DMS79 (cell line): Measurements from ENCODE around the gene RSPH10B2.
"Not testable (repeated sequence)": the region's sequence is repeated elsewhere in the genome, so short reads cannot be mapped to it uniquely, and the experiment has no call there.

ENCODE experiments used
- DNase-seq: peaks from one replicate; lab custom pipeline; 2025; lab: John Stamatoyannopoulos, UW

The RSPH10B2 gene

DNA sequence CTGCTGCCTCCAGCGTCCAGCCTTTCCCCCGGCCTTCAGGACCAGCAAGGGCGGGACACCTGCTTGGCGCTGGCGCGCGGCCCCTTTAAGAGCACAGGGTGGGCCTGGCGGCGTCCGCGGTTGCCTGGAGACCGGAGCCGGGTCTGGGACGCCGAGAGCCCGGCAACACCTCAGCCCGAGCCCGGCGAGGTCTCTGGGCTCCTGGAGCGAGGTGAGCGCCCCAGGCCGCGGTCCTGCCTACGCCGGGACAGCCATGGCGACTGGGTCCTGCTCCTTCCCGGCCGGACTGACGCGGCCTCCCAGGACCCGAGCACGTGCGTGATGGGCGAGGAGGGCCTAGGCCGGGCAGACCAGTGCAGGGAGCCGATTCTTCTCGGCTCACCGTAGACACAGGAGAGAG lies at the start of gene RSPH10B2:
RSPH10B2 (plus strand) TSS at position 140 of the 400 bp plus-strand sequence. CDS start 3,575 bp downstream, outside the sequence.
- not testable (repeated sequence) for DNase-seq

DNA sequence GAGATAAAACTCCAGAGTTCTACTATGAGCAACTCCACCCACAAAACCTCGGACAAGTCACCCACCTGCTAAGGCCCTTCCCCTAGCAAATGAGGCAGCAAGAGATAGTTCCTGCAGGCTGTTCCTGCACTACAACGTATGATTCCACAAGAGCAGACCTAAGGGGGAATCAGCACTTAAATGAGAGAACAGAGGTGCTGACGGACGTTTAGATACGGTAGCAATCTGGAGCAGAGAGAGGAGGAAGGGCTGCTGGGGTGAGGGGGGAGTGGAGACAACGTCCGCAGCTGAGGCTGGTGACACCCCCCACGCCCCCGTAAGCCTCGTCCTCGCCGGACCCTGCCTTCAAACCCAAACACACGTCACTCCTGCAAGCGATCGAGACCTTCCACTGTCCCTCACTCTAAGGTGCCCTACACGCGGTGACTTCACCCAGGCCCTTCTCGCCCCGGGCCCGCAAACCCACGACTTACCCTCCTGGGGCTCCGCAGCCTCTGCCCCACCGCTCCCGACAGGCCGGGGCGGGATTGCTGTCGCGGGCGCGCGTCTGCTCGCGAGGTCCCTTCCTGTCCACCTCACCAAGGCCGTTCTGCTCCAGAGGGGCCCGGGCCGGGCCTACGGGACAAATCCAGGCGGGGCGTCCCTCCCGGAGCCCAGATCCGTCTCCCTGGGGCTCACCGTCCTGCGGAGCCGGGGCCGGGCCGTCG lies 47.8 kb upstream of the RSPH10B2 start:
- no peak for DNase-seq

DNA sequence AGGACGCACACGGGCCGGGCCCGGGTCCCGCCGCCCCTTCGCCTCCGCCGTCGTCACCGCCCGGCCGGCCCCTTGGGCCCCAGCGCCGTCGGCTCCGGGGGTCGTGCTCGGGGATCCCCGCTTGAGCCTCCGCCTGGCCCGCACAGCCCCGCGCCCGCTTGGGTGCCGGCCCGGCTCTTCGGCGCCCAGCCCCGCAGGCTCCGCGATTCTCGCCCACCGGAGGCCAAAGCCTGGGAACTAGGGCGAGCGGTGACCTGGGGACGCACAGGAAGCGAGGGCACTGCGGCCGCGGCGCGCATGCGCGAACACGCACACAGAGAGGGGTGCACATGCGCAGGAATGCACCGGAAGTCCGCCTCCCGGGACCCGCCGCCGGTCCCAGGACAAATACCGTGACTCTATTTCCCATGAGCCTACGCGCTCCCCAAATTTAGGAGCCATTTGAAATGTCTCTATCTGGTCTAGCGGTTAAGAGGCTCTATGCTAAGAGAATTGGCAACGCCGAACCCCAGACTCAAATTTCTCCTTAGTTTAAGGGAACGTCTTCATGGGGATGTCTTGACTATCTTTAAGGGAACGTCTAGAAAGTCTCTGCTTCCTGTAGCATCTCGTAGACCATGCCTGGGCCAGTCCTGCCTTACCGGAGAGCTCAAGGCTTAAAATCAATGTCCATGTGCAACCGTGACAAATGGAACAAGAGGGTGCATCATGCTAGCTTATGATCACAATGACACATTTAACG lies 47.1 kb upstream of the RSPH10B2 start, which contains the start of gene ZNF12:
ZNF12 (minus strand) TSS at position 282 of the 742 bp plus-strand sequence. CDS start 1,774 bp downstream, outside the sequence.
- peak; percentile 81 for DNase-seq

DNA sequence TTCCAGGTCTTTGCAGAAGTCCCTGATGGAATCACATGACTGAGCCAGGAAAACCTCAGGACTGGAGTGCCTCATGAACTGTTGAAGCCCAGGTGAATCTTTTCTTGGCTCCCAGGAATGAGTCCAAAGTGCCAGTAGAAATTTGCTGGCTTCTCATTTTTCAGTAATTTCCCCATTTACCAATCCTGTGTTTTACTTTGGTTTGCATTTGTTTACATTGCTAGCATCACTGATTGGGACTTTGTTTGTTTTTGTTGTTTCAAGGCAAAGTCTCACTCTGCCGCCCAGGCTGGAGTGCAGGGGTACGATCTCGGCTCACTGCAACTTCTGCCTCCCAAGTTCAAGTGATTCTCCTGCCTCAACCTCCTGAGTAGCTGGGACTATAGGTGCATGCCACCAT lies 45.6 kb upstream of the RSPH10B2 start:
- no peak for DNase-seq

DNA sequence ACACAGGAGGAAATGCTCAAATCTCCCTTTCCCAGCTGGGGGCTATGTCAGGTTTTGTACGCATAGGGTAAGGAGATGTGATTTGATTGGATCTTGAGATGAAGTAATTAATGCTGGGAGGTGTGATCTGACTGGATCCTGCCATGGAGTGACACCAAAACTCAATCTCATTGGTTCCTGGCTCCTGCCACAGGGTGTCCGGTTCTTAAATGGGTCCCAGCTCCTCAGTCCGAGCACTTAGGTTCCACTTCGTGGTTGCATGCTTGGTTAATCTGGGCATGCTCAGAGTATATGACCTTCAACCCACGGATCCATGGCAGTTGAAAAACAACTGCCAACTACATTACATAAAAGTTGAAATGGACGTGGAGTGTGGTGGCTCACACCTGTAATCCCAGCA lies 44.1 kb upstream of the RSPH10B2 start:
- DNase-seq = no peak

DNA sequence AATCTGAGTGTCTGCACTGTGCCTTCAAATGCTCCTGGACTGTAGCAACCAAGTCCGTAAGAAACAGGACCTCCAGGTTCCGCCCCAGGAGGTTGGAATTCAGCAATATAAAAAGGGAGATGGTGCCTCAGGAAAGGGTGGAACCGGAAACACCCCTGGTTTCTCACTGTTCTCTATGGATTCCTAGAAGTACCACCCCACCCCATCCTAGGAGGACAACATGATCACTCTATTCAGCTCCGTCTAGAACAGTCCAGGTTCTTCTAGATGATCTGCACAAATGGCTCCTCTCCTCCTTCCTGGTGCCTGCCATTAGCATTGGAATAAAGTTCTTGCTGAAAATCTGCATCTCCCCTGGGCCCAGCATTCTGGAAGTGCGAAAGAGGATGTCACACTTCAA lies 39.5 kb upstream of the RSPH10B2 start:
- DNase-seq = no peak

DNA sequence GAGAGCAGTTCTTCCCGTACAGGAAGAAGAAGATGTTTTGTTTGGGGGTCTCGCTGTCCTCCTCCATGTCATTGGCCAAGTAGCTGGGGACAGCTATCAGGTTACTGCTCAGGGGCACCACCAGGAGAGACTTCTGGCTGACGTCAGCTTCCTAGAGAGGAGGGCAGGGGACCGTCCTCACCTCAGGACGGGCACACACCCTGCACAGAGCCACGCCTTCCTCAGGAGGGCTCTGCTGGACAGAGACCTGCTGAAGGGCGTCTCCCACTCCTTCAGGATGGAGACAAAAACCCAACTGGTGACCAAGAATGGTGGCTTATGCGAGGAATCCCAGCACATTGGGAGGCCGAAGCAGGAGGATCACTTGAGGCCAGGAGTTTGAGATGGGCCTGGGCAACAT lies 38.0 kb upstream of the RSPH10B2 start:
- DNase-seq = not testable (repeated sequence)

DNA sequence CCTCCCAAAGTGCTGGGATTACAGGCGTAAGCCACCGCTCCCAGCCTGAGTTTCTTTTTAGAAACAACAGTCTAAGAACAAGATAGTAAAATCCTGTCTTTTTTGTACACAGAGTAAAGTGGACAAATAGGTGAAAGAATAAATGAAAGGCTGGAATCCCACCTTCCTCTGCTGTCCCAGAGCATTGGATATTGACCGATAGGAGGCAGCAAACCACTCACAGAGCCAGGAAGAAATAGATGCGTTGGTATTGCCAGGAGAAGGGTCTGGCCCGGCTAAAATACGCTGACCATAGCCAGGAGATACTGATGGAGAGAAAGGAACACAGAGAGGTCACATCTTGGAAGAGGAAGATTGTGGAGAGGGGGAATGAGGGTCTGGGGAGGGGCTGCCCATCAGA lies 35.8 kb upstream of the RSPH10B2 start:
- DNase-seq = no peak

DNA sequence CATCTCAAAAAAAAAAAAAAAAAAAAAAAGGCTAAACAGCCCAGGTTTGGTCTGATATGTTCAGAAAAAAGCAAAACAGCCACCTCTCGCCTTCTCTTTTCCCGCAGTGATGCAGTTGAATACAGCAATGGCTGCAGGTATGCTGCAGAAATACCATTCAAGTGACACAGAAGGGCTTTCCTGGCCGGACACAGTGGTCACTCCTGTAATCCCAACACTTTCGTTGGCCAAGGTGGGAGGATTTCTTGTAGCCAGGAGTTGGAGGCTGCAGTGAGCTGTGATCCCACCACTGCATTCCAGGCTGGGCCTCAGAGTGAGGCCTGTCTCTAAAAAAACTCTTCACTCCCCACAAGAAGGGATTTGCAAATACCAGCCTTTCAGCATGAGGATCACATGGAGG lies 29.6 kb upstream of the RSPH10B2 start:
- not testable (repeated sequence) for DNase-seq

DNA sequence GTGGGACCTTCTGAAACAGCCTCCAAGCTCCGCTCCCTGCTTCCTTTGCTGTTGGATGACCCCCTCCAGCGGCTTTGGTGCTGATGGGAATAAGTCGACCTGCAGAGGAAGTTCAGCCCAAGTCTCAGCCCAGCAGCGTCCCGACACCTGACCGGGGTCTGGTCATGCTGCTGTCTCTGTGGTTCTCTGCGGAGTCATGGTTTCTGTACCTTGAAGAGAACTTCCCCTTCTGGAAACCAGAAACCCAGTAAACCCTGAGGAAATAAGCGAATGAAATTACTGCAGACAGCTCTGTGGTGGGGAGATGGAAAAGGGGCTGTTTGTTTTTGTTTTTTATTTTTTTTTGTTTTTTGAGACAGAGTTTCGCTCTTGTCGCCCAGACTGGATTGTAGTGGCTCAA lies 28.9 kb upstream of the RSPH10B2 start:
- no peak for DNase-seq

DNA sequence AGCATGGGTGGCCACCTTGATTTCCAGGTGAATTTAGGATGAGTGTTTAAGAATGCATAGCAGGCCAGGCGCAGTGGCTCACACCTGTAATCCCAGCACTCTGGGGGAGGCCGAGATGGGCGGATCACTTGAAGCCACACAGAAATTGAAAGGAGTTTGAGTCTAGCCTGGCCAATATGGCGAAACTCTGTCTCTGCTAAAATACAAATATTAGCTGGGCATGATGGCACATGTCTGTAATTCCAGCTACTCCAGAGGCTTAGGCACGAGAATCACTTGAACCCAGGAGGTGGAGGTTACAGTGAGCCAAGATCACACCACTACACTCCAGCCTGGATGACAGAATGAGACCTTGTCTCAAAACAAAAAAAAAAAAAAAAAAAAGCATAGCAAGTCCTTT lies 27.6 kb upstream of the RSPH10B2 start:
- not testable (repeated sequence) for DNase-seq

DNA sequence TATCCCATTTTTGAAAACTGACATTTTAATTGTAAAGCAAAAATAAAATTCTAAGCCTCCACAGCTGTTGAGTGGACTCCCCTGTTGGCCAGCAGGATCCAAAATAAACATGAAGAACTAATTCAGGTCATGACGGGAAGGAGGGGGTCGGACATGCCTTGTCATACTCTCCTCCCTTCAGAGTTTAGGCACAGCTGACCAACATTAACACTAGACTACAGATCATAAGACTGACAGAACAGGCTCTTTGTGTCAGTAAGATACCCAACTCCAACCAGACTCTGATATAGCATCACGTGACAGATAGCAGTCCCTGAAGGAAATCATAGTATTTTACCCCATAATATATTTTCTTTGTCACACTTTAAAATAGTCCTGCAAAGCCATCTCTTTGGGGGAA lies 26.2 kb upstream of the RSPH10B2 start:
- no peak for DNase-seq

DNA sequence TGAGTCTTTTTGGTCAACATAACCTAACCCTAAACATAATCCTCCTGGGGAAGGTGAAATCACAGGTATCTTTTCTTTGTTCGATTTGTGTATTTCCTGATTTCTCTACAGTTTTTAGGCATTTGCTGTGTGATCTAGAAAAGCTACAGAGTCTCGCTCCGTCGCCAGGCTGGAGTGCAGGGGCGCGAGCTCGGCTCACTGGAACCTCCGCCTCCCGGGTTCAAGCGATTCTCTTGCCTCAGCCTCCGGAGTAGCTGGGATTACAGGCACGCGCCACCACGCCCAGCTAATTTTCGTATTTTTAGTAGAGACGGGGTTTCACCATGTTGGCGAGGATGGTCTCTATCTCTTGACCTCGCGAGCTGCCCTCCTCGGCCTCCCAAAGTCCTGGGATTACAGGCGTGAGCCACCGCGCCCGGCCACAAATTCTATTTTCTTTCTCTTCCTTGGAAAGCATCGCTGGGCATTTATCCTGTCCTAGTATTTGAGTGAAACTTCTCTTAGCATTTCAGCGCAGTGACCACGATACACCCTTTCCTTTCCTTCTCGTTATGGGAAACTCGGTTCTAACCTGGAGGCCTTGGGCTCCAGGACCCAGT lies 24.9 kb upstream of the RSPH10B2 start:
- DNase-seq = not testable (repeated sequence)

DNA sequence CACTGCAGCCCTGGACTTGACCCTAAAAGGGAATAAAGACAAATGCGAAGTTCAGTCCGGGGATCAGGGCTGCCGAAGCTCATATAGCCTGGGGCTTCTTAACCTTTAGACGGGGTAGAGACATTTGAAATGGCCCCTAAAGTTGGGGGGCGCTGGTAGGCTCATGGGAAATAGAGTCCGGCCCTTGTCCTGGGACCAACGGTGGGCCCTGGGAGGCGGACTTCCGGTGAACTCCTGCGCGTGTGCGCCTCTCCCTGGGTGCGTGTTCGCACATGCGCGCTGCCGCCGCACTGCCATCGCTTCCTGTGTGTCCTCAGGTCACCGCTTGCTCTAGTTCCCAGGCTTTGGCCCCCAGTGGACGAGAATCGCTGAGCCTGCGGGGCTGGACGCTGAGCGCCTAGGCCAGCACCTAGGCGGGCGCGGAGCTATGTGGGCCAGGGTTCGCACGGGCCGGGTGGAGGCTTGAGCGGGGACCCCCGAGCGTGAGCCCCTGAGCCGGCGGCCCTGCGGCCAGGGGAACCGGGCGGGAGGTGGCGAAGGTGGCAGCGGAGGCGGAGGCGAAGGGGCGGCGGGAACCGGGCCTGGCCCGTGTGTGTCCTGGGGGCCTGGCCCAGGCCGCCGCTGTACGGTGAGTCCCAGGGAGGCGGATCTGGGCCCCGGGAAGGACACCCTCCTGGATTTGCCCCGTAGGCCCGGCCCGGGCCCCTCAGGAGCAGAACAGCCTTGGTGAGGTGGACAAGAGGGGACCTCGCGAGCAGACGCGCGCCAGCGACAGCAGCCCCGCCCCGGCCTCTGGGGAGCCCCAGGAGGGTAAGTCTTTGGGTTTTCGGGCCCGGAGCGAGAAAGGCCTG lies 24.2 kb upstream of the RSPH10B2 start:
- peak; percentile 88 for DNase-seq

DNA sequence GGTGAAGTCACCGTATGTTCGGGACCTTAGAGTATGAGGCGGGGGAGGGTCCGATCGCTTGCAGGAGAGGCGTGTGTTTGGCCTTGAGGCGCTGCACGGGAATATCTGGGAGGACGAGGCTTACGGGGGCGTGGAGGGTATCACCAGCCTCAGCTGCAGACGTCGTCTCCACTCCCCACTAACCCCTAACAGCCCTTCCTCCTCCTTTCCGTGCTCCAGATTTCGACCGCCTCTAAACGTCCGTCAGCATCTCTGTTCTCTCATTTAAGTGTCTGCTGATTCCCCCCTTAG lies 23.6 kb upstream of the RSPH10B2 start:
- DNase-seq = no peak

DNA sequence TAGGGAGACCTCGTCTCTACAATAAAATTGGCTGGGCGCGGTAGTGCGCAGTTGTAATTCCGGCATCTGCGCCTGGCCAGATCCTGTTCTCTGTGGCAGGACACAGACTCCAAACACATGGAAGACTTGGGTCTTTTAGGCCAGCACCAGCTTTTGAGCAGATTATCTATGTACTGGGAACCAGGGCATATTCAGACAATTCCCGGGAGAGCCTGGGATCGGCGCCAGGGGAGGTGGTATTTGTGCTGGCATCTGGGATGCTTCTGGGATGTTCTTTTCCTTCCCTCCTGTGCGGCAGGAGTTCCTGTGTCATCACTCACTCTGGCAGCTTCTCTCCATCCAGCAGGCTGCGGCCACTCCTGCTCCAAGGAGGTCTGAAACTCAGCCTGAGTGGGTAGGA lies 15.5 kb upstream of the RSPH10B2 start:
- DNase-seq = not testable (repeated sequence)

DNA sequence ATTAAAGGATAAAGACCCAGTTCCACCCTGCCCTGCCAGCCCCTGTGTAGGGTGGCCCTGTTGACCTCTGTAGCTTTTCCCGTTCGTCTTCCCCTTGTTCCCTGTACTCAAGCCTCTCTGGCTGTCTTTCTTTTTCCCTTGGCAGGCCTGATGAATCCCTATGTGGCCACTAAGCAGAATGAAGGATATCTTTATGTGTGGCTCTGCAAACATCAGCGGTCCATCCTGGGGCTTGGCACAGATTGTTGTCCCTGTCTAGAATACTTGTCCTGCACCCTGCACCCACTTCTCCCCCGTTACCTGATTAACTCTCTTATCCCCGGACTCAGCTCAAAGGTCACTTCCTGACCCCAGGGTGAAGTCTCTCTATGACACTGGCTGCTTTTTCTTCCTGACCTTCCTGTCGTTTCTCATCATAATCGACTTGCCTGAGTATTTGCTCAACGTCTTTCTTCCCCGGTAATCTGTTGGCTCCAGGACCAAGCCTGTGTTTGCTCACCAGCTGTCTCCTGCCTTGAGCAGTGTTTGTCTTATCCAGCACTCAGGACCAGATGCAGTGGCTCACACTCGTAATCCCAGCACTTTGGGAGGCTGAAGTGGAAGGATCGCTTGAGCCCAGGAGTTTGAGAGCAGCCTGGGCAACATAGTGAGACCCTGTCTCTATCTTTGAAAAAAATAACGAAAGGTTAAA lies 9.3 kb upstream of the RSPH10B2 start:
- not testable (repeated sequence) for DNase-seq

DNA sequence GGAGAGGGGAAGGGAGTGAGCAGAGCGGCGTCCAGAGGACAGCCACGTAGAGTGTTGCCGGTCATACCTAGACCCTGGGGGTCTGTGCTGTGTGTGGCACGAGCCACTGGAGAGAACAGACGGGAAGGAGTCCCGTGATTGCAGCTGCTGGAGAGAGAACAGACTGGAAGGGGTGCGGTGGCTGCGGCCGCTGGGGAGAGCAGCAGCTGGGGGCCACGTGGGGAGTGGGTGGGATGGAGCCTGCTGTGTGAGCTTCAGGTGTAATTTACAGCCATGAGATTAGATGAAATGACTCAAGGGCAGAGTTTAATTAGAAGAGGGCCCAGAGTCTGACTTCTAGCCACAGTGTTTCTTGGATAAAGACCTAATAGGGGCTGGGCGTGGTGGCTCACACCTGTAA lies 4.6 kb upstream of the RSPH10B2 start:
- DNase-seq = not testable (repeated sequence)

DNA sequence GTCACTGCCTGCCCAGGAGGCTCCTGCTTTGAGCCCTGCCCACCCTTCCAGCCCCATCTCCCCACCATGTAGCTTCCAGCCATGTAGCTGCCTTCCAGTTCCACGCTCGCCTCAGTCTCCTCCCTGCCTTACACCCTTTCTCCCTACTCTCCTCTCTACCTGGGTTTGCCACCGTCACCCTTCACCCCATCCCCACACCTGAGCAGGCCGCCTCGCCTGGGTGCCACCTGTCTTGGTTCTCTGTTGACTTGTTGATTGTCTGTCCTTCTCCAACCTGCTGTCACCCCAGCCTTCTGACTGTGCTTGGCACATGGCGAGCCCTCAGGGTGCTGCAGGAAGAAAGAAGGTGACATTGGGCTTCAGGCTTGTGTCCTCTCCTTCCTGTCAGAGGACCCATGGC lies 3.7 kb upstream of the RSPH10B2 start:
- DNase-seq = not testable (repeated sequence)

DNA sequence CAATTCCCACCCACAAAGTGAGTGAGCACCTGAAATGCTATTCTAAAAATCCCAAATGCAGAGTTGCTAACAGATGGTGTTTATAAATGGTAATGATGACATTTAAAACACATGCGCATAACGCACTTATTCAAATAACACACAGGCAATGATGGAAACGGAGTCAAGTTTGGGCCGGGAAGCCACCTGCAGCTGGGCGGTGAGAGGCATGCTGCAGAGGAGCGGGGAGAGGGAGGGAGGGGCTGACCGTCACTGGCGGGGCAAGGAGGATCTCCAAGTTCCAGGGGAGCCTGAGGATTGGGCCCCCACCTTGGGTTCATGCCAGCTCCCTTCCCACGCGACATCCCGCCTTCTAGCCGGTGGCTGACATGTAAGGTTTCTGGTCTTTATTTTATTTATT lies 7.3 kb downstream of the RSPH10B2 start:
- not testable (repeated sequence) for DNase-seq

DNA sequence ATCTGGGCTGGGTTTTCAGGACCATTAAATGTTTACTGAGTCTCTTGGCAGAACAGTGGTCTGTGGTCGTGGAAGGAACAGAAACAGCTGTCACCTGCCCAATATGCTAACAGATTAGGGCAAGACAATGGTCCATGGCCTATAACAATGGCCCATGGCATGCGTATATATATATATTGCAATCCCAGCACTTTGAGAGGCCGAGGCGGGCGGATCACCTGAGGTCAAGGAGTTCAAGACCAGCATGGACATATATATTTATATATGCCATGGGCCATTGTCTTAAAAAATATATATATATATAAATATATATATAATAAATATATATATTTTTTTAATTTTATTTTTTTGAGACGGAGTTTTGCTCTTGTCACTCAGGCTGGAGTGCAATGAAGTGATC lies 27.7 kb downstream of the RSPH10B2 start:
- not testable (repeated sequence) for DNase-seq

DNA sequence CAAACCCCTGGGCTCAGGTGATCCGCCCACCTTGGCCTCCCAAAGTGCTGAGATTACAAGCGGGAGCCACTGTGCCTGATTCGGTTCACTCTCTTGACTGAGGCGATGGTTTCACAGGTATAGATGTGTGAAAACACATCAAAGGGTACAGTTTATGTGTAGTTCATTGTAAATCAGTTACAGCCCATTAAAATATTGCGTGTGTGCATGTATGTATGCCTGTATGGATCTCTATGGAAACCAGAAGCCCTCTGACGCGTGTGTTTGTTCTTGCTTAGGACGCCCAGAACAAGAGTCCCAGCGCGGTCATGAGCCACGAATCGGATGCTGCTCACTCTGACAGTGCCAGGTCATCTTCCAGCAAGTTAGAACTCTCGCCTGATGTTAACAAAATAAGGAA lies 35.5 kb downstream of the RSPH10B2 start:
- DNase-seq = not testable (repeated sequence)
